ENCODE data around the gene KATNB1. TPM values are rescaled to one million over a fixed set of nuclear protein-coding genes. Genes with fewer than 3 reads are reported as not detected.

Gene KATNB1
- polyA plus RNA-seq, 1 donor from 2014 or later, result 57.9 TPM

DNA sequence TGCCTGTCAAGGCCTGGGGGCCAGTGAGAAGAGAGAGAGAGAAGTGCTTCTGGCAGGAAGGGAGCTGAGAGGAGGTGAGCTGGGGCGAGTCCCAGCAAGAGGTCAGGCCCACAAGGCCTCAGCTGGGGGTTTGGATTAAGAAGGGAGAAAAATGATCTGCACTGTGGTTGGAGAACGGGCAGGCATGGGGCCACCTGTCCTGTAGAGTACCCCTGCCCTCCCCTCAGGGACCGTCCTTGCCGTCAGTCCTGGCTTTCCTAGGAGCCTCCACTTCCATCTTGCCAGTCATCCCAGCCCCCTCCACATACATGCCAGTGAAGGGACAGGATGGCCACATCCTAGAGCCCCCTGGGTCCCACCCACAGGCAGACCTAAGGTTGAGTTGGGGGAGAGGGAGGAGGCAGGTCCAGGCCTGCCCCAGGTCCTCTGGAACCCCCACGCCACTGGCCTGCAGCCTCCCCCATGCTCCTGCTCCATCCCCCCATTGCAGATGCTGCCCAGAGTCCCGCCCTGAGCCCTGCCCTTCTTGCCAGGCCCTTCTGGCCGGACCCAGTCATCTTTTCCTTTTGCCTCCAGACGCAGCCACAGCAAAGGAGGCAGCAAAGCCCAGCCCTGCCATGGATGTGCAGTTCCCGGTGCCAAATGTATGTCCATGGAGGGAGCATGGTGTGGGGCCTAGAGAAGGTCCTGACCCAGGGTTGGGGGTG lies 18.9 kb downstream of the KATNB1 start:
- Histone ChIP-seq H4K20me1 (ENCODE audit: insufficient read depth) (no peaks in the 10 kb centered on the region), H3K9ac (ENCODE audit: low read length) (no peak overlapping the region), H3K79me2 (replicated peaks; ENCODE audit: insufficient read depth, low read length) (no peaks in the 10 kb centered on the region), H3K4me2 (ENCODE audit: low read length) (no peak overlapping the region), H3K9me2 (ENCODE audit: insufficient read depth, low read length) (no peaks in the 10 kb centered on the region), H3K27ac (ENCODE audit: low read length) (no peak overlapping the region), H2AFZ (ENCODE audit: low read depth, low read length) (no peak overlapping the region), H3K9me3 (ENCODE audit: low read length) (no peaks in the 10 kb centered on the region), H3K4me3 (ENCODE audit: low read length) (no peak overlapping the region), H3F3A (ENCODE audit: insufficient read depth, low read length, poor library complexity, severe bottlenecking) (no peaks in the 10 kb centered on the region), H3K36me3 (ENCODE audit: insufficient read depth, low read length) (no peaks in the 10 kb centered on the region), H3K27me3 (ENCODE audit: insufficient read depth, low read depth, low read length) (no peaks in the 10 kb centered on the region)
- TF ChIP-seq, protein P1, sequence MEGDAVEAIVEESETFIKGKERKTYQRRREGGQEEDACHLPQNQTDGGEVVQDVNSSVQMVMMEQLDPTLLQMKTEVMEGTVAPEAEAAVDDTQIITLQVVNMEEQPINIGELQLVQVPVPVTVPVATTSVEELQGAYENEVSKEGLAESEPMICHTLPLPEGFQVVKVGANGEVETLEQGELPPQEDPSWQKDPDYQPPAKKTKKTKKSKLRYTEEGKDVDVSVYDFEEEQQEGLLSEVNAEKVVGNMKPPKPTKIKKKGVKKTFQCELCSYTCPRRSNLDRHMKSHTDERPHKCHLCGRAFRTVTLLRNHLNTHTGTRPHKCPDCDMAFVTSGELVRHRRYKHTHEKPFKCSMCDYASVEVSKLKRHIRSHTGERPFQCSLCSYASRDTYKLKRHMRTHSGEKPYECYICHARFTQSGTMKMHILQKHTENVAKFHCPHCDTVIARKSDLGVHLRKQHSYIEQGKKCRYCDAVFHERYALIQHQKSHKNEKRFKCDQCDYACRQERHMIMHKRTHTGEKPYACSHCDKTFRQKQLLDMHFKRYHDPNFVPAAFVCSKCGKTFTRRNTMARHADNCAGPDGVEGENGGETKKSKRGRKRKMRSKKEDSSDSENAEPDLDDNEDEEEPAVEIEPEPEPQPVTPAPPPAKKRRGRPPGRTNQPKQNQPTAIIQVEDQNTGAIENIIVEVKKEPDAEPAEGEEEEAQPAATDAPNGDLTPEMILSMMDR (IDR thresholded peaks at IDR 0.05; ENCODE audit: poor library complexity, severe bottlenecking), result no peak
- no peak for TF ChIP-seq TAF1 (IDR thresholded peaks at IDR 0.05; ENCODE audit: low read depth)
- no peak for TF ChIP-seq RAD21 (conservative IDR thresholded peaks at IDR 0.05)
- no peak for TF ChIP-seq MXI1 (conservative IDR thresholded peaks at IDR 0.05; ENCODE audit: poor library complexity, severe bottlenecking)

DNA sequence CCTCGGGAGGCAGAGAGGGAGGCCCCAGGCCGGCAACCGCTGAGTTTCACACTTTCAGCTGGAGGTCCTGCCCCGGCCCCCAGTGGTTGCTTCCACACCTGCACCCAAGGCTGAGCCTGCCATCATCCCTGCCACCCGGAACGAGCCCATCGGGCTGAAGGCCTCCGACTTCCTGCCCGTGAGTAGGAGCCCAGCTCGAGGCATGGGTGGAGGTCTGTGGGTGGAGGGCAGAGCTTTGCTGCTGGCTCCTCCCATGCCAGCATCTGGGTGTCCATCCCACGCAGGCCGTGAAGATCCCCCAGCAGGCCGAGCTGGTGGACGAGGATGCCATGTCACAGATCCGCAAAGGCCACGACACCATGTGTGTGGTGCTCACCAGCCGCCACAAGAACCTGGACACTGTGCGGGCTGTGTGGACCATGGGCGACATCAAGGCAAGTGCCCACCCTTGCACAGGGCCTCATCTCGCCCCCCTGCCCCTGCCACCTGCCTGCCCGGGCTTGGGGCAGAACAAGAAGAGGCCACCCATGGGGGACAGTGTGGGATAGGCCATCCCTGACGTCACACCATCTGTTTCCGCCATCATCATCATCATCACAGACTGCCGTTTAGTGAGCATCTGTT lies 19.6 kb downstream of the KATNB1 start:
- no peaks in the 10 kb centered on the region for H4K20me1 ChIP-seq (ENCODE audit: insufficient read depth)

More for the DNA sequence above, 19.6 kb downstream of the KATNB1 start:
- H3K9me3 ChIP-seq (ENCODE audit: low read length), result no peaks in the 10 kb centered on the region
- no peaks in the 10 kb centered on the region for H3K27me3 ChIP-seq (ENCODE audit: insufficient read depth, low read depth, low read length)
- H3K79me2 ChIP-seq (replicated peaks; ENCODE audit: insufficient read depth, low read length), result no peaks in the 10 kb centered on the region
- H3K36me3 ChIP-seq (ENCODE audit: insufficient read depth, low read length), result no peaks in the 10 kb centered on the region
- no peak overlapping the region for H3K4me2 ChIP-seq (ENCODE audit: low read length)
- H3K4me3 ChIP-seq (ENCODE audit: low read length), result no peak overlapping the region
- TF ChIP-seq RAD21 (conservative IDR thresholded peaks at IDR 0.05), result no peak
- no peak for TF ChIP-seq EP300 (conservative IDR thresholded peaks at IDR 0.05; ENCODE audit: poor library complexity, severe bottlenecking)
- TF ChIP-seq POLR2AphosphoS5 (IDR thresholded peaks at IDR 0.05), result no peak
- TF ChIP-seq, protein P2, sequence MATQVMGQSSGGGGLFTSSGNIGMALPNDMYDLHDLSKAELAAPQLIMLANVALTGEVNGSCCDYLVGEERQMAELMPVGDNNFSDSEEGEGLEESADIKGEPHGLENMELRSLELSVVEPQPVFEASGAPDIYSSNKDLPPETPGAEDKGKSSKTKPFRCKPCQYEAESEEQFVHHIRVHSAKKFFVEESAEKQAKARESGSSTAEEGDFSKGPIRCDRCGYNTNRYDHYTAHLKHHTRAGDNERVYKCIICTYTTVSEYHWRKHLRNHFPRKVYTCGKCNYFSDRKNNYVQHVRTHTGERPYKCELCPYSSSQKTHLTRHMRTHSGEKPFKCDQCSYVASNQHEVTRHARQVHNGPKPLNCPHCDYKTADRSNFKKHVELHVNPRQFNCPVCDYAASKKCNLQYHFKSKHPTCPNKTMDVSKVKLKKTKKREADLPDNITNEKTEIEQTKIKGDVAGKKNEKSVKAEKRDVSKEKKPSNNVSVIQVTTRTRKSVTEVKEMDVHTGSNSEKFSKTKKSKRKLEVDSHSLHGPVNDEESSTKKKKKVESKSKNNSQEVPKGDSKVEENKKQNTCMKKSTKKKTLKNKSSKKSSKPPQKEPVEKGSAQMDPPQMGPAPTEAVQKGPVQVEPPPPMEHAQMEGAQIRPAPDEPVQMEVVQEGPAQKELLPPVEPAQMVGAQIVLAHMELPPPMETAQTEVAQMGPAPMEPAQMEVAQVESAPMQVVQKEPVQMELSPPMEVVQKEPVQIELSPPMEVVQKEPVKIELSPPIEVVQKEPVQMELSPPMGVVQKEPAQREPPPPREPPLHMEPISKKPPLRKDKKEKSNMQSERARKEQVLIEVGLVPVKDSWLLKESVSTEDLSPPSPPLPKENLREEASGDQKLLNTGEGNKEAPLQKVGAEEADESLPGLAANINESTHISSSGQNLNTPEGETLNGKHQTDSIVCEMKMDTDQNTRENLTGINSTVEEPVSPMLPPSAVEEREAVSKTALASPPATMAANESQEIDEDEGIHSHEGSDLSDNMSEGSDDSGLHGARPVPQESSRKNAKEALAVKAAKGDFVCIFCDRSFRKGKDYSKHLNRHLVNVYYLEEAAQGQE (IDR thresholded peaks at IDR 0.05; ENCODE audit: borderline replicate concordance), result no peak
- no peak for TF ChIP-seq TAF1 (IDR thresholded peaks at IDR 0.05; ENCODE audit: low read depth)
- TF ChIP-seq EZH2 (IDR thresholded peaks at IDR 0.05; ENCODE audit: borderline replicate concordance, insufficient read depth, low read length, poor library complexity, severe bottlenecking), result no peak
- no peak for TF ChIP-seq MXI1 (conservative IDR thresholded peaks at IDR 0.05; ENCODE audit: poor library complexity, severe bottlenecking)
- TF ChIP-seq, protein P1 (IDR thresholded peaks at IDR 0.05; ENCODE audit: poor library complexity, severe bottlenecking), result no peak
- TF ChIP-seq SMC3 (conservative IDR thresholded peaks at IDR 0.05; ENCODE audit: poor library complexity), result no peak
- no peak overlapping the region for H3K27ac ChIP-seq (ENCODE audit: low read length)
- no peaks in the 10 kb centered on the region for H3K9me2 ChIP-seq (ENCODE audit: insufficient read depth, low read length)
- H2AFZ ChIP-seq (ENCODE audit: low read depth, low read length), result no peak overlapping the region
- no peak overlapping the region for H3K9ac ChIP-seq (ENCODE audit: low read length)
- no peaks in the 10 kb centered on the region for H3F3A ChIP-seq (ENCODE audit: insufficient read depth, low read length, poor library complexity, severe bottlenecking)

All from neural cell (in vitro differentiated cells).